Keratinocyte (primary cell): Measurements from ENCODE around the gene LCA5. TPM values are rescaled to one million over a fixed set of nuclear protein-coding genes. Genes with fewer than 3 reads are reported as not detected.

ENCODE experiments used
- DNase-seq: peaks from one replicate; pipeline ENCODE4 v3.0.0-alpha.2; 2011; ENCODE audit warnings: low read depth, missing footprints, low spot score
- FAIRE-seq: peaks from 2 replicates; lab custom pipeline; 2011; peaks lifted over from hg19 to GRCh38; lab: Jason Lieb, UNC
- H2AFZ ChIP-seq: 2 replicates; pipeline ENCODE4 v1.6.0; 2012; ENCODE audit warnings: low read length, control low read depth, inconsistent platforms; ENCODE audit not compliant: control insufficient read depth
- H3K27ac ChIP-seq: 2 replicates; pipeline ENCODE4 v1.5.1; 2011; ENCODE audit warnings: low read length; ENCODE audit not compliant: control insufficient read depth, insufficient read depth
- H3K27me3 ChIP-seq: 3 replicates; pipeline ENCODE4 v1.6.0; 2011; ENCODE audit warnings: low read length; ENCODE audit not compliant: control insufficient read depth, insufficient read depth; ENCODE audit errors: extremely low read depth
- H3K36me3 ChIP-seq, 2 experiments: 2 replicates in 1 of 2; 3 replicates in 1 of 2; pipeline ENCODE4 v1.5.1; 2011; ENCODE audit warnings: low read length in 2 of 2, mild to moderate bottlenecking in 1 of 2; ENCODE audit not compliant: control insufficient read depth in 2 of 2, insufficient read depth in 2 of 2; ENCODE audit errors: extremely low read depth in 1 of 2
- H3K4me1 ChIP-seq: 3 replicates; pipeline ENCODE4 v1.5.1; 2011; ENCODE audit warnings: low read length; ENCODE audit not compliant: control insufficient read depth, insufficient read depth; ENCODE audit errors: extremely low read depth
- H3K4me2 ChIP-seq: 3 replicates; pipeline ENCODE4 v1.6.0; 2011; ENCODE audit warnings: low read depth, low read length; ENCODE audit not compliant: control insufficient read depth, insufficient read depth; ENCODE audit errors: extremely low read depth
- H3K4me3 ChIP-seq, 3 experiments: fragments of 200-600 bp in 1 of 3; sonication (generic) in 1 of 3; 2 replicates in 2 of 3; 3 replicates in 1 of 3; pipeline ENCODE4 v1.5.1; 2011 to 2016; ENCODE audit warnings: low read length in 3 of 3, mild to moderate bottlenecking in 3 of 3, control low read depth in 2 of 3, inconsistent platforms in 1 of 3, low read depth in 1 of 3, mixed read lengths in 1 of 3, mixed run types in 1 of 3, moderate library complexity in 1 of 3; ENCODE audit not compliant: control insufficient read depth in 2 of 3, insufficient read depth in 2 of 3; ENCODE audit errors: extremely low read depth in 1 of 3
- H3K79me2 ChIP-seq: 2 replicates; pipeline ENCODE4 v1.6.0; 2012; ENCODE audit warnings: low read length; ENCODE audit not compliant: control insufficient read depth, insufficient read depth
- H3K9ac ChIP-seq: 3 replicates; pipeline ENCODE4 v1.6.0; 2011; ENCODE audit warnings: low read length; ENCODE audit not compliant: control insufficient read depth, insufficient read depth; ENCODE audit errors: extremely low read depth
- H3K9me1 ChIP-seq: 3 replicates; pipeline ENCODE4 v1.6.0; 2011; ENCODE audit warnings: low read length; ENCODE audit not compliant: control insufficient read depth, insufficient read depth; ENCODE audit errors: extremely low read depth
- H3K9me3 ChIP-seq: 2 replicates; pipeline ENCODE4 v1.5.1; 2012; ENCODE audit warnings: low read depth, low read length; ENCODE audit not compliant: control insufficient read depth
- H4K20me1 ChIP-seq: 3 replicates; pipeline ENCODE4 v1.6.0; 2011; ENCODE audit warnings: low read length; ENCODE audit not compliant: control insufficient read depth, insufficient read depth; ENCODE audit errors: extremely low read depth
- EZH2 ChIP-seq: IDR thresholded peaks from one replicate; pipeline ENCODE4 v1.6.1; 2012; ENCODE audit warnings: inconsistent platforms, mild to moderate bottlenecking, low read length, moderate library complexity
- dilution Hi-C: fragments of 300-500 bp; cut with MboI; formaldehyde crosslinking; loops from one replicate; pipeline ENCODE4 v1.7.0; 2020; ENCODE audit warnings: low sequenced_read_pairs; ENCODE audit not compliant: extremely low pct_ligation_motif_present
- polyA plus RNA-seq, 5 experiments: library from polyadenylated mRNA; depleted of rRNA in 3 of 5; stranded (reverse) in 3 of 5; stranded (forward) in 1 of 5; unstranded in 1 of 5; fragments of >200 nt; gene quantifications; 1 replicate in 1 of 5; 2 replicates in 3 of 5; 3 replicates in 1 of 5; pipeline versions ENCODE4 v1.2.1 to v1.2.3, GENCODE V29; 2011 to 2012; ENCODE audit warnings: missing spikeins in 2 of 5, low read depth in 1 of 5, low replicate concordance in 1 of 5
- TF ChIP-seq, protein P1 (sequence below), 3 experiments: IDR thresholded peaks in 1 of 3; conservative IDR thresholded peaks in 1 of 3; optimal IDR thresholded peaks in 1 of 3; 2 replicates in 2 of 3; 3 replicates in 1 of 3; pipeline versions ENCODE3 to v1.5.1; 2011; ENCODE audit warnings: low read length in 3 of 3, mild to moderate bottlenecking in 3 of 3, moderate library complexity in 2 of 3, control low read depth in 1 of 3, inconsistent platforms in 1 of 3; ENCODE audit not compliant: insufficient read depth in 2 of 3; ENCODE audit errors: extremely low read depth in 1 of 3

Gene LCA5
- polyA plus RNA-seq, 1 donor (not counting 4 experiments of a cell fraction or from before 2014, with no cell fraction given): 1.6 TPM

DNA sequence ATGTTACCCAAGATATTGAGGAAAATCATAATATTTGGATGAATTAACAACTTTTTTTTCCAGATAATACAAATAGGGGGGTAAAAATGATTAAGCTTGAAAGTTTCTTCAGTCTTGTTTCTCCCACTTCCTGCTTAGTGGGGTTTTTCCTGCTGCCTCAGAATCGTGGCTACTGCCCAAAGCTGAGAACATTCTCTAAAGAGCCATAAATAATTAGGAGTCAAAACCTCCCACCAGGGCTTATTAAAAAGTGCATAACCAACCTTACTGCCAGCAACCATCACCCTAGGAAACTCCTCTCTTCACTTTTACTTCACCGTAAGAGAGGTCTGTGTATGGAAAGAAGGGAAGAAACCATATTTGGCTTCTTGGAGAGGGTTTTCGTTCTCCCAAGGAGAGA lies 9.0 kb upstream of the LCA5 start:
- Histone ChIP-seq H3K79me2 (no peaks in the 10 kb centered on the region), H2AFZ (no peak overlapping the region), H3K9me1 (peaks cover 2% of the 10 kb centered on the region), H3K4me1 (peaks cover 17% of the 10 kb centered on the region), H3K27me3 (no peaks in the 10 kb centered on the region), H3K9me3 (no peaks in the 10 kb centered on the region), H4K20me1 (no peaks in the 10 kb centered on the region), H3K4me3 (no peak overlapping the region), H3K4me2 (no peak overlapping the region), H3K36me3 (no peaks in the 10 kb centered on the region), H3K27ac (peak overlapping the region; percentile 86), H3K9ac (no peak overlapping the region)
- TF ChIP-seq EZH2: no peak
- TF ChIP-seq, protein P1, sequence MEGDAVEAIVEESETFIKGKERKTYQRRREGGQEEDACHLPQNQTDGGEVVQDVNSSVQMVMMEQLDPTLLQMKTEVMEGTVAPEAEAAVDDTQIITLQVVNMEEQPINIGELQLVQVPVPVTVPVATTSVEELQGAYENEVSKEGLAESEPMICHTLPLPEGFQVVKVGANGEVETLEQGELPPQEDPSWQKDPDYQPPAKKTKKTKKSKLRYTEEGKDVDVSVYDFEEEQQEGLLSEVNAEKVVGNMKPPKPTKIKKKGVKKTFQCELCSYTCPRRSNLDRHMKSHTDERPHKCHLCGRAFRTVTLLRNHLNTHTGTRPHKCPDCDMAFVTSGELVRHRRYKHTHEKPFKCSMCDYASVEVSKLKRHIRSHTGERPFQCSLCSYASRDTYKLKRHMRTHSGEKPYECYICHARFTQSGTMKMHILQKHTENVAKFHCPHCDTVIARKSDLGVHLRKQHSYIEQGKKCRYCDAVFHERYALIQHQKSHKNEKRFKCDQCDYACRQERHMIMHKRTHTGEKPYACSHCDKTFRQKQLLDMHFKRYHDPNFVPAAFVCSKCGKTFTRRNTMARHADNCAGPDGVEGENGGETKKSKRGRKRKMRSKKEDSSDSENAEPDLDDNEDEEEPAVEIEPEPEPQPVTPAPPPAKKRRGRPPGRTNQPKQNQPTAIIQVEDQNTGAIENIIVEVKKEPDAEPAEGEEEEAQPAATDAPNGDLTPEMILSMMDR (optimal IDR thresholded peaks at IDR 0.05 in 1 of 3, IDR thresholded peaks at IDR 0.05 in 1 of 3, conservative IDR thresholded peaks at IDR 0.05 in 1 of 3; ENCODE audit: extremely low read depth in 1 of 3, insufficient read depth in 2 of 3, low read length in 3 of 3): no peak
- DNase-seq (no peak), FAIRE-seq (no peak)
- dilution Hi-C loops: no loop called here

DNA sequence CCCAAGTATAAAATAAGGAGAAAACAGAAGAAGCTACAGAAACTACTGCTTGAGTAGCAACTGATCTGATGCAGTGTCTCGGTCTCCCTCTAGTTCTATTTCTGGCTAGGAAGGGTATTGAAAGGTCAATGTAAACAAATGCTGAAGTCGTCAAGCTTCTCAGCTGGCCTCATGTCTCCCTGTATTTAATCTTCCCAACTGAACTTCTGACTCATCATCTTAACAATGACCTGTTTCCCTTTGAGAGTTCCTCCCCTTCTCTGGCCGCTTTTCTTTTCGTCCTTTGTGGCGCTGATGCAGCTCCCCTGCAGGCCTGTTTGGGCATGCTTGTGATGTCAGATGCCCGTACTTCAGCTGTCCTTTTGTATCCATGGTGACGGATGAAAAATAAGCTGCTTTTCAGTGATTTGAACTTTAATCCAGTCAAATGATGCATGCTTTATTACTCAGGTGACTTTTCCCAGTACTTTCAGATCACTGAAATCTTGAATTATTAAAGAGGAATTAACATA lies 7.8 kb upstream of the LCA5 start:
- peak; percentile 99 for FAIRE-seq
- no peaks in the 10 kb centered on the region for H3K36me3 ChIP-seq
- no peaks in the 10 kb centered on the region for H3K79me2 ChIP-seq
- peaks cover 2% of the 10 kb centered on the region for H3K9me1 ChIP-seq
- DNase-seq: peak; percentile 80
- H3K9ac ChIP-seq: peak overlapping the region; percentile 52
- no peak overlapping the region for H2AFZ ChIP-seq
- no peak overlapping the region for H3K4me3 ChIP-seq
- dilution Hi-C loops: no loop called here
- no peaks in the 10 kb centered on the region for H3K27me3 ChIP-seq
- peak overlapping the region; percentile 67 for H3K4me2 ChIP-seq
- no peaks in the 10 kb centered on the region for H3K9me3 ChIP-seq
- H4K20me1 ChIP-seq: no peaks in the 10 kb centered on the region
- peak overlapping the region; percentile 86 for H3K27ac ChIP-seq
- H3K4me1 ChIP-seq: peaks cover 17% of the 10 kb centered on the region
- no peak for TF ChIP-seq EZH2
